NCI-H526 (cell line): ENCODE measurements around the gene ZNF281.
"Not testable (repeated sequence)": the region's sequence is repeated elsewhere in the genome, so short reads cannot be mapped to it uniquely, and the experiment has no call there.

ENCODE experiments used
- DNase-seq, 2 experiments: peaks; one replicate each; lab custom pipeline; 2025; lab: John Stamatoyannopoulos, UW

Gene ZNF281

GRCh38 chr1:200428482-200429205 lies 18.8 kb upstream of the ZNF281 start:
- no peak for DNase-seq

GRCh38 chr1:200427744-200428143 lies 17.9 kb upstream of the ZNF281 start:
- DNase-seq: no peak

GRCh38 chr1:200426196-200426595 lies 16.4 kb upstream of the ZNF281 start:
- no peak for DNase-seq

- no peak for DNase-seq
These were observed 13.4 kb upstream of the ZNF281 start for GRCh38 chr1:200423235-200423634.

GRCh38 chr1:200422211-200422610 lies 12.4 kb upstream of the ZNF281 start:
- DNase-seq: no peak

- DNase-seq: no peak
These were observed 6.2 kb upstream of the ZNF281 start for GRCh38 chr1:200415789-200416593.

DNA sequence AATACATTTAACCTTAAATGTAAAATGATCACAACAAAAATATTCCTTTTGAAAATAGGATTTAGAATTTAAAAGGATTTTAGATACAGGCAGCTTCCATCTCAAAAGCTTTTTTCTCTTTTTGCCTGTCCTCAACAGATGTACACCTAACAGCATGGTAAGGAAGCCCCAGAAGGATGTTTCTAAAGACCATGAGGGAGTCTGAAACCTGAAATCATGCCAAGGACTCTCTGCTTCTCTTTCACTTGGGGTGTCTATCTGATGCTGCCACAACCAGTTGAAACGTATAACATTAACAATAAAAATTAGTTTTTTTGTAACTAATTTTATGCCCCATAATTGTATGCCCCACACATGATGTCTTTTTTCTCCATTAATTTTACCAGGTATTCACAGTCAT lies 5.4 kb upstream of the ZNF281 start:
- DNase-seq: no peak

GRCh38 chr1:200414657-200415056 lies 4.8 kb upstream of the ZNF281 start:
- no peak for DNase-seq

GRCh38 chr1:200413766-200414165 lies 3.9 kb upstream of the ZNF281 start:
- DNase-seq: not testable (repeated sequence)

- DNase-seq: no peak
These were observed 1.8 kb upstream of the ZNF281 start for GRCh38 chr1:200411406-200412257.

GRCh38 chr1:200410566-200410878 lies 686 bp upstream of the ZNF281 start:
- DNase-seq: peak; percentile 60 to 68

GRCh38 chr1:200409203-200409760 lies 554 bp downstream of the ZNF281 start:
- DNase-seq: no peak

DNA sequence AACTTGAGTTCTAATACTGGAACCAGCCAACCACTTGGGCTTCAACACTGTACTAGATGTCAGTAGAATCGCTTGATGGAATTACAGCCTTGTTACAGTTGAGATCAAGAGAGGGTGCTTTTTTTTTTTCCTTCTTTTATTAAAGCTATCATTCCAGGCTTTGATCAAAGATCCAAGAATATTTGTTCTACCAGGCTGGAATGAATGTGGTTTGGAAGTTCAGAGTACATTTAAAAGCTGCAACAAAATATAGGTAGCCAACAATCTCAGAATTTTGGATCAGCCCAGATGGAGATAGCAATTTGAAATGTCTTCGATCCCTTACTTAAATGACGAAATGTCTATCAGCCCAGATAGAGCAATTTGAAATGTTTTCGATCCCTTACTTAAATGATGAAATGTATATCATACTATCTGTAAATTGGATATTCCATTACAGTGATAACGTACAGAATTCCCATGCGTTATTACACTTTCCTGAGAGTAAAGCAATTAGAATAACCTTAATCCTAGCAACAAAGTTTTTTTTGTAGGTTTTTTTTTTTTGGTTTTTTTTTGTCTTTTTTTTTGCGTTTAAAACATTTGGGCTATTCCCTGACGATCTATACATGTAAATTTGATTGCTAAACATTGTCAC lies 3.6 kb downstream of the ZNF281 start:
- DNase-seq: no peak

GRCh38 chr1:200405264-200405663 lies 4.6 kb downstream of the ZNF281 start:
- DNase-seq: no peak

DNA sequence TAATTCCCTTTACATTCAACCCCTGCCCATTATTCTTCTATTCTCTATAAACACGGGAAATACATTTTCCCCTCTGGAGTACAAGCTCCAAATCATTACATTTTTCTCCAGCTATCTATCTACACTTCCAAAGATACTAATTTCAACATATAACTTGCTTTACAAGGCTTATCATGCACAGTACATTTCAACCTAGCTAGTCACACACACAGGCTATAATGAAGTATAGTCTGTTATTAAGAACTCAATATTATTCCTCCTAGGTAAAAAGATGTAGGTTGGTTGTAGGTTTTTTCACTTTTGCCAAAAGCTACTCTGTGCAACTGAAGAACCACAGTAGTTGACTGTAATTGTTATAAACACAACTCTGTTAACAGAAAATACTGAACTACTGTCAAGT lies 8.1 kb downstream of the ZNF281 start:
- DNase-seq: no peak

- no peak for DNase-seq
These were observed 8.6 kb downstream of the ZNF281 start for GRCh38 chr1:200401263-200401662.

DNA sequence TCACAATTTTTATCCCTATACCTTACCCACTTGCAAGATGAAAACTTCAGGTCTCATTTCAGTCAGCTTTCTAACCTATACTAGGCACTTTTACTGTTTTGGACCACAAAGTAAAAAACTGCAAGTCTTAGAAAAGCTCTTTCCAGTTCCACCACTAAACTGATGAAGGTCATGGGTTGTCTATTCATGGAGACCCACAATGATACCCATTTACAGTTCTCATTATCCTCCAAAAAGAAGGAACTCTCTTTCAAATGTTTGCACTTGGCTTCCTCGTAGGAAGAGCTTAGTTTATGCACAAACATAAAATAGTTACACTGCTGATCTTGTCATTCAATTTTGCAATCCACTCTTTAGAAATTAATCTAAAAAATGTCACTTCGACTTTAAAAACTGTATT lies 9.3 kb downstream of the ZNF281 start:
- no peak for DNase-seq

DNA sequence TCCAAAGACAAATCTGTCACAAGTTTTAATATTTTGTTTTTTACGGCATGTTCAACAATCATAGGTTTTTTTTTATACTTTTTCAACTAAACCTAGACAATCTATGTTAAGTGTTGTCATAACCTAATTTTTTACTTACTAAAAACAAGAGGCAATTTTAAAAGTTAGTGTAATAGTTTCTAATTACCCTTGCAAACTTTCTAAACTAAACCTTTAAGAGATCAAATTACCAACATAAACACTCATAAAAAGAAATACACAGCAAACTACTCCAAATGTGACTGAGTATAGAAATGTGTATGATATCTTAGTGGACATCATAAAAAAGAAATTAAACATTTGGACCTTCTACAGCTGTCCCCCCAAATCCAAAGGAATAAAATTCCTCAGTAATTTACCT lies 10.0 kb downstream of the ZNF281 start:
- DNase-seq: no peak

- DNase-seq: no peak
These were observed 11.5 kb downstream of the ZNF281 start for GRCh38 chr1:200398373-200398772.

- DNase-seq: no peak
These were observed 17.1 kb downstream of the ZNF281 start for GRCh38 chr1:200392625-200393185.

- DNase-seq: peak; percentile 36 to 55
These were observed 18.1 kb downstream of the ZNF281 start for GRCh38 chr1:200391747-200392146.

DNA sequence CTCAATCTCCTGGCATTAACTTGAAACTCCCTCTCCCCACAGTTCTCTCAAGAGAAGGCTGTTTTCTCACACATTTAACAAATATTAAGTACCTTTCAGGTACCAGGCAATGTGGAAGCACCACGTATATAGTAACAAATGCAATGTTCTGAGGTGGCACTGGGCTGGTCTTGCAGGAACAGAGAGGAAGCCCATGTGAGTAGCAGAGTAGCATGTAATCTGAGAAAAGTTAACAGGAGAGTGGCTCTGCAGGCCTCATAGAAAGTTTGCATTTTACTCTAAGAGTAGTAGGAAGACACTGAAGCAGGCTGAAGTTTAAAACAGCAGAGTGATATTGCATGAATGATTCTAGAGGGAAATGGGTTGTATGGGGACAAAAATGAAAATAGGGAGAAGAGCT lies 21.0 kb downstream of the ZNF281 start:
- DNase-seq: no peak
